HG02588 (cell line): ENCODE results near the gene SLC25A30.

Experiments
- ATAC-seq: cut with Tn5 transposase; IDR thresholded peaks from one replicate; pipeline ENCODE4 v1.9.1; 2021; ENCODE audit warnings: mild to moderate bottlenecking, moderate library complexity; ENCODE audit not compliant: unreplicated experiment

SLC25A30 gene

GRCh38 chr13:45417790-45418534, at the start of gene SLC25A30:
TSS of gene SLC25A30 (minus strand) at chr13:45418373. CDS start at chr13:45411425, 6,948 bp downstream.
- ATAC-seq: peak; percentile 90

- ATAC-seq: no peak
Observed at GRCh38 chr13:45466359-45466758, 48.2 kb upstream of the SLC25A30 start.

DNA sequence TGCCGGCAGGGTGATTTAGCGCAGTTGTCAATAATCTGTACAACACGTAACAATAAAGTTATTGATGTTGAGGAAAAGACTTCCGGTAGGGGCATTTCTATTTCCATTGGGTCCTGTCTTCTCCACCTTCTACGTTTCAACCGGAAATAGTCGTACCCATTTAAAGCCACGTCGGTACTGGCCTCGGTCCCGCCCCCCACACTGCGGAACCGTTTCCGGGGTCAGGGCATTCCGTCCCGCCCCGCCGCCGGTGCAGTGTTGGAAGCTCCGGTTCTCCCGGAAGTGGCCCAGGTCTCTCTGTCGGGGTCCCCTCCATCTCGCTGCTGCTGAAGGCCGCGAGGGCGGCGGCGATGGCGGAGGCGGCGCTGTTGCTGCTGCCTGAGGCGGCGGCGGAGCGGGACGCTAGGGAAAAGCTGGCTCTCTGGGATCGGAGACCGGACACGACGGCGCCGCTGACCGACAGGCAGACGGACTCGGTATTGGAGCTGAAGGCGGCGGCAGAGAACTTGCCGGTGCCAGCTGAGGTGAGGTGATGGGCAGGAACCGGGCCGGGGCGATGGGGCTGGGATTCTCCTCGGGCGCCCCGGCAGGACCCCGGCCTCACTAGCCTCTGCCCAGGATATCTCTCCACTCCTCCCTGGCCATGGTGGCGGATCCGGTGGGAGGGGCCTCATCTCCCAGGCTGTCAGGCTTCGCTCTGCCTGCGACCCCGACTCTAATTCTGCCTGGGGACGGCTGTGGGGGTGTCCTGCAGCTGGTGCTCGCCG, 46.7 kb upstream of the SLC25A30 start, which contains the start of gene COG3:
Gene COG3 (plus strand): TSS at position 253 of the 767 bp plus-strand sequence. CDS start 98 bp downstream, at position 351.
- peak; percentile 96 for ATAC-seq

DNA sequence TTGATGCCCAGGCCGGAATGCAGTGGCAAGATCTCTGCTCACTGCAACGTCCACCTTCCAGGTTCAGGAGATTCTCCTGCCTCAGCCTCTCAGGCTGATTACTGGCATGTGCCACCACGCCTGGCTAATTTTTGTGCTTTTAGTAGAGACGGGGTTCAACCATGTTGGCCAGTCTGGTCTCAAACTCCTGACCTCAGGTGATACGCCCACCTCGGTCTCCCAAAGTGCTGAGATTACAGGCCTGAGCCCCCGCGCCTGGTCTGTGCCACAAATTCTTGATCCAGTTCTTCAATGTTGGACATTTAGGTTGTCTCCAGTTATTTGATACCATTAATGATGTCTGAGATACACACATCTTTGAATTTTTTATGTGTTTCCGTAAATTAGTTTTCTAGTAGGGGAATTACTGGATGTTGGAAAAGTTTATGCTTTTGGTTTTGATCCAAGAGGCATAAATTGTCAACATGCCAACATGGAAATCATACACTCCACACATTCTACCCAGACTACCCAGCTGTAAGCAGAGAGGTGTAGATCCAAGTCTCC, 46.0 kb upstream of the SLC25A30 start:
- ATAC-seq: no peak

- no peak for ATAC-seq
Observed at GRCh38 chr13:45456196-45456972, 38.2 kb upstream of the SLC25A30 start.

DNA sequence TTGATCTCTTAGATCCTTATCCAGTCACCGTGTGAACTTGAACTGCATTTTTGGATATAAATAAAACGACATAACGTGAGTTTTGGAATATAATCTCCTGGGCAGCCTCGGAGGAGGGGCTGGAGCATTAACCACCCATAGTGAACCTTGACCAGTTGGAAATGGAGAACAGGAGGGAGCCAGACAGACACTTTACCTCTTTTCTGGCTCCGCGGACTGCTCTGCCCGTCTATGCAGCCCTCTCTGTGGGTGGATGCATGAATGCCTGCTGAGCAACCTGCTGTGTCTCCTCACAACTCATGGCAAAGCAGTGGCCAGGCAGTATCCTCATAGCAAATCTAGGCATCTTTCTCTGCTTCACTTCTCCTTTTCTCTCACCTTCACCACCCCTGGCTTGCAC, 36.0 kb upstream of the SLC25A30 start:
- no peak for ATAC-seq

- no peak for ATAC-seq
Observed at GRCh38 chr13:45451282-45451681, 33.1 kb upstream of the SLC25A30 start.

- ATAC-seq: no peak
Observed at GRCh38 chr13:45448965-45449559, 30.9 kb upstream of the SLC25A30 start.

- ATAC-seq: no peak
Observed at GRCh38 chr13:45447050-45447661, 29.0 kb upstream of the SLC25A30 start.

DNA sequence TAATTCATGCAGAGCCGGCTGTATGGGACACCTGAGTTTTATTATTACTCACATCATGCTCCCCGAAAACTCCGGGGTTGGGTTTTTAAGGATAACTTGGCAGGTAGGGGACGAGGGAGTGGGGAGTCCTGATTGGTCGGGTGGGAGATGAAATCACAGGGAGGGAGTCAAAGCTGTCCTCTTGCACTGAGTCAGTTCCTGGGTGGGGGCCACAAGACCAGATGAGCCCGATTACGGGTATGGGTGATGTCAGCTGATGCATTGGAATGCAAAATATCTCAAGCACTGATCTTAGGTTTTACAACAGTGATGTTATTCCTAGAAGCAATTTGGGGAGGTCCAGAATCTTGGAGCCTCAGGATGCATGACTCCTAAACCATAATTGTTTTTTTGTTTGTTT, 28.0 kb upstream of the SLC25A30 start:
- ATAC-seq: no peak

GRCh38 chr13:45445053-45445452, 26.9 kb upstream of the SLC25A30 start:
- no peak for ATAC-seq

- ATAC-seq: no peak
Observed at GRCh38 chr13:45441633-45442032, 23.5 kb upstream of the SLC25A30 start.

GRCh38 chr13:45439781-45440462, 21.7 kb upstream of the SLC25A30 start:
- no peak for ATAC-seq

GRCh38 chr13:45439008-45439407, 20.8 kb upstream of the SLC25A30 start:
- no peak for ATAC-seq

DNA sequence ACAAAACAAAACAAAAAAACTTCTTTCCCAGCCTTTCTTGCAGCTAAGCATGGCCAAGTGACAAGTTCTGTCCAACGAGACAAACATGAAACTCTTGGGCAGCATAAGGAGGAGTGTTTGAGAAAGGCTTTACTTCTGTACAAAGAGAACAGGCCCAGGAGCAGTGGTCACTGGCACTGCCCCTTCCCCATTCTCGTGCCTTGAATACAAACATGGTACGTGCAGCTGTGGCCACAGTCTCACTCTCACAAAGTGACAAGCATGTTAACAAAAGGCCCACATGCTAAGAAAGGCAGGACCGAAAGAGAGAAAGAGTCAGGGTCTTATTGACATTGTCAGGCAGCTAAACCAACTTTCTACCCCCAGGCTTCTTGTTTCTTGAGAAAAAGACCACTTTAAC, 19.8 kb upstream of the SLC25A30 start:
- ATAC-seq: no peak

- ATAC-seq: no peak
Observed at GRCh38 chr13:45436953-45437352, 18.8 kb upstream of the SLC25A30 start.

GRCh38 chr13:45436332-45436731, 18.2 kb upstream of the SLC25A30 start:
- ATAC-seq: no peak

DNA sequence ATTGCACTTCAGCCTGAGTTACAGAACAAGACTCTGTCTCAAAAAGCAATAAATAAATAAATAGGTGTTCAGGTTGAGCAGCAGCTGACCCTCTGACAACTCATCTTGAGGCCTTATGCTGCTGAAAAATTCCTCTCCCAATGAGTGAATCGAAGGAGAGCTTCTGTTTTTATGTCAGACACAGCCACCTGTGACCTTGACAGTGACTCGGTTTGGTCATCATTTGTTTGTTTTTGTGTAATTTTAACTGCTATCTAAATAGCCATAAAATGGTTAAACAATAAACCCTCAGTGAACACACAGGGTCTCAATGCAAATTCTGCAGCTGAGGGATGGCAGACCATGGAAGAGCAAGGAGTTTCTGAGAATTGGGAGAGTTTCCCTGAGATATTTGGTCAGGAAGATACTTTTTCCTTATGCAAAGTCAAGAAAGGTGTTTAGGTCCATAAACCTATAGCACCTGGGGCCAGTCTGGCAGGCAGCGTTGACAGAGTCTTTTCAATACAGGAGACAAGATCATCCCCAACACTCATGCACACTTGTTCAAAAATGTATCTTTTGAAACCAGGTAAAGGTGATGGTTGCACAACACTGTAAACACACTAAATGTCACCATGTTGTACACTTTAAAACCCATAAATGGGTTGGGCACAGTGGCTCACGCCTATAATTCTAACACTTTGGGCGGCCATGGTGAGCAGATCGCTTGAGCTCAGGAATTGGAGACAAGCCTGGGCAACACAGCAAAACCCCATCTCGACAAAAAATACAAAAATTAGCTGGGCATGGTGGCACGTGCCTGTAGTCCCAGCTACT, 16.6 kb upstream of the SLC25A30 start:
- no peak for ATAC-seq

DNA sequence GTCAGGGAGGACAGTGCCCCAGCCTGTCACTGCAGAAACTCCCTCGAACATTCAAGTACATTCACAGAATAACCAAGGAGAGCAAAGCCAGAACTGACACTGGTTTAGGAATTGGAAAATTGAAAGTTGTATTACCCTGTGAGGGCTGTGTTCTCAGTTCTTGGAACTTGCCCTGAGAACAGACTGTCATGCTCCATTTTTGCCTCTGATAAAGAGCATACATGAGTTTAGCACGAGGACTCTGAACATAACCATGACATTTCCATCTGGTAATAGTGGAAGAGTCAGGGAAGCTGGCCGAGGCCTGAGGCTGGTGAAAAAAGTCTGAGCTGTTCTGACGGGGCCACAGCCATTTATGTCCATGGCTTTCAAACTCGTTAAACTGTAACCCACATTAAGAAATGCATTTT, 15.2 kb upstream of the SLC25A30 start:
- ATAC-seq: no peak
